H54 (cell line): ENCODE measurements around the gene TMEM9.
A peak's percentile ranks its signal among the peaks of the same experiment; 100 is the strongest.

ENCODE experiments used
- DNase-seq: peaks from one replicate; pipeline ENCODE4 v3.0.0; 2011; ENCODE audit warnings: low spot score, mixed read lengths; ENCODE audit not compliant: insufficient read length
- FAIRE-seq: peaks from 3 replicates; lab custom pipeline; 2011; peaks lifted over from hg19 to GRCh38; lab: Jason Lieb, UNC
- POLR2A ChIP-seq: IDR thresholded peaks from 2 replicates; pipeline ENCODE4 v1.6.1; 2011; ENCODE audit warnings: low read depth, mild to moderate bottlenecking, low read length

TMEM9 gene

GRCh38 chr1:201154389-201155165 lies at the start of gene TMEM9:
TMEM9 (minus strand) TSS chr1:201154474; CDS start chr1:201153923, 551 bp downstream.
- DNase-seq (peak; percentile 83), FAIRE-seq (no peak)
- no peak for TF ChIP-seq POLR2A

DNA sequence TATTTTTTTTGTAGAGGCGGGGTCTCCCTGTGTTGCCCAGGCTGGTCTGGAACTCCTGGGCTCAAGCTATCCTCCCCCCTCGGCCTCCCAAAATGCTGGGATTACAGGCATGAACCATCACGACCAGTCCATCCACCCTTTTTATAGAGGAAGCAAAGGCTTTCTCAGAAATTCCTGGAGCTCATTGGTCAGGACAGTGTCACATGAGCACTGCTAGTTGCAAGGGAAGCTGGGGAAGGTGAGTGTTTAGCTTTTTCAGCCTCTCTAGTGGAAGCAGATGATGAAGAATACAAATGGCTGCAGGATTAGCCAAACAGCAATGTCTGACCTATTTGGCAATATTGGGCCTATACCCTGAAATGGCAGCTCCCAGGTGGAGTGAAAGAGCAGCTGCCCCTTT lies 44.3 kb upstream of the TMEM9 start:
- no peak for TF ChIP-seq POLR2A
- DNase-seq (no peak), FAIRE-seq (no peak)

DNA sequence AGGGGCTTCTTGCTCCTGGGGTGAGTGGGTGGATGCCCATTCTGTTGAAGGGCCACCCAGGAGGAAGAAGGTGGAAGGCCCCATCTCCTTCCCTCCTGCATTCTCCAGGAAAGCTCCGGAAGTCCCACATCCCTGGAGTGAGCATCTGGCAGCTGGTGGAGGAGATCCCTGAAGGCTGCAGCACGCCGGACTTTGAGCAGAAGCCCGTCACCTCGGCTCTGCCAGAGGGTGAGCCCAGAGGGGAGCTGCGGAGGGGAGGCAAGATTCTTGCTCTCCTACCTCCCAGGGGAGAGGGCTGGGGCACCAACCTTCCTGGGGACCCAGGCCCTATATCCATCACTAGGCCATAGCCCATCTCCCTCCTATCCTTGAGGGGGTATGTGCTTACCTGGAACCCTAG lies 39.8 kb upstream of the TMEM9 start:
- FAIRE-seq (no peak), DNase-seq (no peak)
- no peak for TF ChIP-seq POLR2A

DNA sequence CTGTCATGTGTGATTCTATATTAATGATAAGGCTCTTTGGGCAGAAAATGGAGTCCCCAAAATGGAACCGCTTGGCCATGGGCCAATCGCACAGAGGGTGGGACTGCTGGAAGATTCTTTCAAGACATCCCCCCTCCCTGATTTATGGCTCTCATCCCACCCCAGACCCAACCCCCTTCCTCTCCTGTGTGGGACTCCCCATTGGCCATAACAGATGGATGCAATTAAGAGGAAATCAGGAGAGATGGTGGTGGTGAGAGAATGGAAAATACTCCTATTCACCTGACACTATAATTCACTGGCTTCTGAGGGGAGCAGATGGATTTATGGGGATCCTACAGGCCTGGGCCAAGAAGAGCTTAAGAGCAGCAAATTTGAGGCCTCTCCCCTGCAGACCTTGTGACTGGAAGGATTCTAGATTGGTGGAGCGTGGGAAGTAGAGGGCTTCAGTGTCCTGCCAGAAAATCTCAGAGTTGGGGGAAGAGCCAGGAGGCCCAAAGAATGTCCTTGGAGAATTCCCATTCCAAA lies 38.1 kb upstream of the TMEM9 start:
- no peak for TF ChIP-seq POLR2A
- FAIRE-seq (no peak), DNase-seq (no peak)

- no peak for TF ChIP-seq POLR2A
- DNase-seq (peak; percentile 89), FAIRE-seq (peak; percentile 41)
Measured at GRCh38 chr1:201191653-201192260, 37.5 kb upstream of the TMEM9 start.

- FAIRE-seq (no peak), DNase-seq (no peak)
- no peak for TF ChIP-seq POLR2A
Measured at GRCh38 chr1:201190624-201191051, 36.4 kb upstream of the TMEM9 start, which contains the start of gene IGFN1. IGFN1 (plus strand) TSS chr1:201190824; CDS start chr1:201193294, 2,470 bp downstream.

- no peak for DNase-seq
- TF ChIP-seq POLR2A = no peak
- FAIRE-seq = no peak
Measured at GRCh38 chr1:201190005-201190404, 35.7 kb upstream of the TMEM9 start.

DNA sequence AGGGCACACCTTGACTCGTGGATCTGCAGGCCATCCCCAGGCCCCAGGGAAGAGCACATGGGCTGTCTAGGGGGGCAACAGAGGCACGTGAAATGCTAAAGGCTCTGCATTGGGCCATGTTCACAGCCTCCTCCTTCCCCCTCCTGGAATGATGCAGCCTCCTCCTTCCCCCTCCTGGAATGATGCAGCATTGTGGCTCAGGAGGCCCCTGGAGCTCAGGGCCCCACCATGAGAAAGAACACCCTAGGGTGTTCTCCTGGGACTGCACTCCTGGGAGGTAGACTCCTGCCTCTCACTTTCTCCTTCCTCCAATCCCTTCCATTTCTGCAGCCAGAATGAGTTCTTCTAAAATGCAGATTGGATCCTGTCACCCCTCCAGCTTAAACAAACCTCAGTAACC lies 34.8 kb upstream of the TMEM9 start:
- TF ChIP-seq POLR2A = no peak
- DNase-seq (no peak), FAIRE-seq (no peak)

DNA sequence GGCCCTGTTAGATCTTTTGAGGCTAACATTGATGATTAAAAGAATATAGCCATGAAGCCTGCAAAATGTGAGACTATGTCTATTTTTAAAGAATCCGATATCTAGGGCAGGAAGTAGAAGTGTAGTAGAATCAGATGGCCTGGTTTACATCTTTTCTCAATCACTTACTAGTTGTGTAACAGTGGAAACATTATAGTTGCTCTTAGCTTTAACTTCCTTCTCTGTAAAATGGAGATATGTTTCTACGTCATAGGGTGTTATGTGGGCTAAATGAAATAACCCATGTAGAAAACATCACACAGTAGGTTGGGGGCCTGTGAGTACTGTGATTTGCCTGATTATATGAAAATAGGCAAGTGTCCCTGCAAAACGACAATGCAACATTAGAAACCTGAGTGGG lies 31.9 kb upstream of the TMEM9 start:
- FAIRE-seq (no peak), DNase-seq (no peak)
- no peak for TF ChIP-seq POLR2A

DNA sequence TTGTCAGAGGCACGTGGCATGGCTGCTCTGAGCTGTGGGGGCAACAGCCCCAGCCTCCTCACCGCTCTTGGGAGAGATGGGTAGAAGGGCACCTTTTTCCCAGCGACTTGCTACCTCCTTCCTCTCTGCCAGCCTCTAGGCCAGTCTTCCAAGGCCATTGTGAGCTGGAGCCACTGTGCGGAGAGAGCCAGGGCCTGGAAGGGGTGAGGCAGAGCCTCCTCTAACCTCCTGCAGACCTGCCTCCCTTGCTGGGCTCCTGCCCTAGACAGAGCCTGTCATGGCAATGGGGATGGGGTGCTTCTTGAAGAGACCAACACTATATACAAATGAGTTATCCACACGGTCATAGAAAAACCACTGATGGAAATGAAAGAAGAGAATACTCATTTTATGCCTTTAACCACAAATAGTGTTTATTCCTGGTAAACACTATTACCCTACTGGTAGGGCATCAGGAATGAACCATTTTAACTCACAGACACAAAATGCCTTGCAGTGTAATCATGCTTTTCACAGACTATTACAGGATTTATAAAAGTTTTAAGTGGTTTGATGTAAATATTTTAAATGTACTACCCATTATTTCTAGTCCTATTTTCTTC lies 31.4 kb upstream of the TMEM9 start:
- FAIRE-seq (no peak), DNase-seq (no peak)
- no peak for TF ChIP-seq POLR2A

GRCh38 chr1:201185123-201185453 lies 30.8 kb upstream of the TMEM9 start:
- TF ChIP-seq POLR2A = no peak
- FAIRE-seq (no peak), DNase-seq (no peak)

- DNase-seq = peak; percentile 76
- no peak for TF ChIP-seq POLR2A
- peak; percentile 84 for FAIRE-seq
Measured at GRCh38 chr1:201184307-201185122, 30.2 kb upstream of the TMEM9 start.

- FAIRE-seq (no peak), DNase-seq (no peak)
- TF ChIP-seq POLR2A = no peak
Measured at GRCh38 chr1:201183753-201184152, 29.5 kb upstream of the TMEM9 start.
